ENCODE measurements around the gene PIWIL1. TPM values are rescaled to one million over a fixed set of nuclear protein-coding genes. Genes with fewer than 3 reads are reported as not detected.

Gene PIWIL1
- total RNA-seq, 1 experiment from 2014 or later = not detected

DNA sequence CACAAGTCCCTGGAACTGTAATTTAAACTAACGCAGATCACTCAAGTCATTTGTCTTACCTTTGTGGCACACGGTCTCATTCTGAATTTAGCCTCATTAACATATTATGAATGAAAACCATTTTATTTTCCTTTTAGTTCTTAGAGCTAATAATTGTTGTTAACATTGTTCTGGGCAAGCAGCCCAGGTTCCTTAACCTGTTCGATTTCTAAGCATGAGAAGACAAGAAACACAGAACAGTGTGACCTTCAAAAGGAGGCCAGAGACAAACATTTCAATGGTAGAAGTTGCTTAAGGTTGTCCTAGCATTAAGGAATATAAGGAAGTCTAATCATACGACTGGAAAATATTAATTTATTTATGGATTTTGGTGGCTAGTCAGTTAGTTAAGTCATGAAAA, 35.2 kb downstream of the PIWIL1 start:
- CTCF ChIA-PET = interaction anchor here (0.7 kb wide), 2 partner anchors 40 to 732 kb away, joined by 3 read pairs; no protein-coding TSS in a partner anchor
- Histone ChIP-seq H3K36me3 (ENCODE audit: low read depth) (no peaks in the 10 kb centered on the region), H3K4me3 (no peak overlapping the region), H3K9me2 (ENCODE audit: insufficient read depth) (no peaks in the 10 kb centered on the region), H3K27me3 (ENCODE audit: insufficient read depth, low read depth) (peaks cover 88% of the 10 kb centered on the region), H3K27ac (no peak overlapping the region), H3F3A (ENCODE audit: insufficient read depth, low read depth) (no peaks in the 10 kb centered on the region), H4K20me1 (ENCODE audit: insufficient read depth) (no peaks in the 10 kb centered on the region), H3K4me2 (no peak overlapping the region), H2AFZ (no peak overlapping the region), H3K4me1 (replicated peaks; ENCODE audit: insufficient read depth) (no peaks in the 10 kb centered on the region), H3K9me3 (ENCODE audit: insufficient read depth, low read depth) (no peaks in the 10 kb centered on the region), H3K79me2 (ENCODE audit: low read depth) (no peaks in the 10 kb centered on the region)
- no peak for TF ChIP-seq EZH2 (IDR thresholded peaks at IDR 0.05; ENCODE audit: low read depth)
- TF ChIP-seq, protein P1, sequence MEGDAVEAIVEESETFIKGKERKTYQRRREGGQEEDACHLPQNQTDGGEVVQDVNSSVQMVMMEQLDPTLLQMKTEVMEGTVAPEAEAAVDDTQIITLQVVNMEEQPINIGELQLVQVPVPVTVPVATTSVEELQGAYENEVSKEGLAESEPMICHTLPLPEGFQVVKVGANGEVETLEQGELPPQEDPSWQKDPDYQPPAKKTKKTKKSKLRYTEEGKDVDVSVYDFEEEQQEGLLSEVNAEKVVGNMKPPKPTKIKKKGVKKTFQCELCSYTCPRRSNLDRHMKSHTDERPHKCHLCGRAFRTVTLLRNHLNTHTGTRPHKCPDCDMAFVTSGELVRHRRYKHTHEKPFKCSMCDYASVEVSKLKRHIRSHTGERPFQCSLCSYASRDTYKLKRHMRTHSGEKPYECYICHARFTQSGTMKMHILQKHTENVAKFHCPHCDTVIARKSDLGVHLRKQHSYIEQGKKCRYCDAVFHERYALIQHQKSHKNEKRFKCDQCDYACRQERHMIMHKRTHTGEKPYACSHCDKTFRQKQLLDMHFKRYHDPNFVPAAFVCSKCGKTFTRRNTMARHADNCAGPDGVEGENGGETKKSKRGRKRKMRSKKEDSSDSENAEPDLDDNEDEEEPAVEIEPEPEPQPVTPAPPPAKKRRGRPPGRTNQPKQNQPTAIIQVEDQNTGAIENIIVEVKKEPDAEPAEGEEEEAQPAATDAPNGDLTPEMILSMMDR (conservative IDR thresholded peaks at IDR 0.05) = no peak
- BruUV-seq (replicated peaks) = no TSS peak
- intact Hi-C loops (cut with micrococcal nuclease; ENCODE audit: unreplicated experiment) = no loop called here
- POLR2A ChIA-PET (ENCODE audit: unreplicated experiment) = no interaction called here
- DNase-seq = no peak

DNA sequence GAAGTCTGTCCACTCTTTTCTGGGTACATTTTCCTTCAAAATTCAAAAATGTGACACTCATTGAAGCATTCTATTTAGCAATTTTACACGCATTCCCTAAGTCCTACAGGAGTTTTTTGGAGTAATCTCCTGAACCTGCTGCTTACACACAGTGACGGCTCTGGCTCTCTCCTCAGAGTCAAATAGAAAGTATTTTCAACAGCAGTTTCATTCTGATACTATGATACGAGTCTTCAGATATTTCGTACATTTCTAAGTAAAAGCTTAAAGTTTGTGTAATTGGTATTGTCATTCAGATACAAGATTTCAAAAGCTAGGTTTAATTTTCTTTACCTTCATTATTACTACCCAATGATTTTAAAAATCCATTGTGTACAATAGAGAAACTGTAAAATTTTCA, 36.4 kb downstream of the PIWIL1 start:
- Histone ChIP-seq H3K36me3 (ENCODE audit: low read depth) (no peaks in the 10 kb centered on the region), H3K4me3 (no peak overlapping the region), H3K79me2 (ENCODE audit: low read depth) (no peaks in the 10 kb centered on the region), H3K27me3 (ENCODE audit: insufficient read depth, low read depth) (peaks cover 82% of the 10 kb centered on the region), H3K9me2 (ENCODE audit: insufficient read depth) (no peaks in the 10 kb centered on the region), H3K4me1 (replicated peaks; ENCODE audit: insufficient read depth) (no peaks in the 10 kb centered on the region), H3K27ac (no peak overlapping the region), H4K20me1 (ENCODE audit: insufficient read depth) (no peaks in the 10 kb centered on the region), H2AFZ (no peak overlapping the region), H3K9me3 (ENCODE audit: insufficient read depth, low read depth) (no peaks in the 10 kb centered on the region), H3F3A (ENCODE audit: insufficient read depth, low read depth) (no peaks in the 10 kb centered on the region), H3K4me2 (no peak overlapping the region)
- intact Hi-C loops (cut with micrococcal nuclease; ENCODE audit: unreplicated experiment) = no loop called here
- no TSS peak for BruUV-seq (replicated peaks)
- DNase-seq = no peak
- TF ChIP-seq EZH2 (IDR thresholded peaks at IDR 0.05; ENCODE audit: low read depth) = no peak
- TF ChIP-seq, protein P1 (conservative IDR thresholded peaks at IDR 0.05) = no peak
- ChIA-PET CTCF (no interaction called here), POLR2A (ENCODE audit: unreplicated experiment) (no interaction called here)

DNA sequence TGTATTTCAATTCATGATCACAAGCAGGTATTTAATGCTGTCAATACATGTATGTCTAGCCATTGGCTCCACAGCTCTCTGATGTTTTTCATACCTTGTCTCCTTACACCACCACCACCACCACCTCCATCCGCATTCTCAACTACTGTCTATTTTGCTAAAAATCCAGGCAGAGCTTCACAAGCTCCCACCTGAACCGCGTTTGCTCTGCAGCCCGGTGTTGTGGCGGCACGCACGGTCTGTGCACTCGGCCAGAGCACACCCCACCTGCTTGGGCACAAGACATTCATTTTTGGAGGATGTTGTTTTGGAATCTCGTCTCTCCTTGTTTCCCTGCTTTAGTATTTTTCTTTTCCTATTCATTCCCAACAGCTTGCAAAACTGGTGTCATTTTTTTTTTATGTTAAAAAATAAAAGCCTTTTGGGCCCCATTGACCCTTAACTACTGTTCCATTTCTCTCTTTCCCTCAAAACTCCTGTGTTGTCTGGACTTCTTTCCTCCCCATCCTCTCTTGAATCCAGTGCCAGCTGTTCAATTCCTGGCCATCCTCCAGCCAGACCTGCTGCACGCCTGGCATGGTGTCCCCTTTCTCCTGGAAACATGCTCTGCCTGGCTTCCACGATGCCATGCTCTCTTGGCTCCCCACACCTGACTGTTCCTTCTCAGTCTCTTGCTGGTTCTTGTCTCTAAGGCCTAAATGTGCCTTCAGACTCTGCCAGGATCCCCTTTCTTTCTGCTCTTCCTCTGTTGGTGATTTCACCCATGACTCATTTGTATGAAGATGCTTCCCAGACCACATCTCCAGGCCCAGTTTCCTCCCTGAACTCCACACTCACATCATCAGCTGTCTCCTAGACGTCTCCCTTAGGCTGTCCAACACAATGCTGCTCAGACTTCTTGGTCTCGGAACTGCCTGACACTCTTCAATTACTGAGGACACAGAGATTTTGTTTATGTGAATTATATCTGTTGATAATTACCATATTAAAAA, 37.9 kb downstream of the PIWIL1 start:
- Histone ChIP-seq H3K9me3 (ENCODE audit: insufficient read depth, low read depth) (no peaks in the 10 kb centered on the region), H4K20me1 (ENCODE audit: insufficient read depth) (no peaks in the 10 kb centered on the region), H3K4me1 (replicated peaks; ENCODE audit: insufficient read depth) (no peaks in the 10 kb centered on the region), H2AFZ (no peak overlapping the region), H3F3A (ENCODE audit: insufficient read depth, low read depth) (no peaks in the 10 kb centered on the region), H3K27me3 (ENCODE audit: insufficient read depth, low read depth) (peaks cover 67% of the 10 kb centered on the region), H3K79me2 (ENCODE audit: low read depth) (no peaks in the 10 kb centered on the region), H3K36me3 (ENCODE audit: low read depth) (no peaks in the 10 kb centered on the region), H3K9me2 (ENCODE audit: insufficient read depth) (no peaks in the 10 kb centered on the region), H3K4me2 (no peak overlapping the region), H3K4me3 (no peak overlapping the region), H3K27ac (no peak overlapping the region)
- TF ChIP-seq EZH2 (IDR thresholded peaks at IDR 0.05; ENCODE audit: low read depth) = no peak
- TF ChIP-seq, protein P1 (conservative IDR thresholded peaks at IDR 0.05) = no peak
- DNase-seq = no peak
- no TSS peak for BruUV-seq (replicated peaks)
- intact Hi-C loops (cut with micrococcal nuclease; ENCODE audit: unreplicated experiment) = no loop called here
- CTCF ChIA-PET = no interaction called here
- POLR2A ChIA-PET (ENCODE audit: unreplicated experiment) = no interaction called here
